ENCODE measurements around the gene ZNF628. TPM values are rescaled to one million over a fixed set of nuclear protein-coding genes. Genes with fewer than 3 reads are reported as not detected.

The ZNF628 gene
- total RNA-seq, 2 donors from 2014 or later: 8.6 to 8.9 TPM

DNA sequence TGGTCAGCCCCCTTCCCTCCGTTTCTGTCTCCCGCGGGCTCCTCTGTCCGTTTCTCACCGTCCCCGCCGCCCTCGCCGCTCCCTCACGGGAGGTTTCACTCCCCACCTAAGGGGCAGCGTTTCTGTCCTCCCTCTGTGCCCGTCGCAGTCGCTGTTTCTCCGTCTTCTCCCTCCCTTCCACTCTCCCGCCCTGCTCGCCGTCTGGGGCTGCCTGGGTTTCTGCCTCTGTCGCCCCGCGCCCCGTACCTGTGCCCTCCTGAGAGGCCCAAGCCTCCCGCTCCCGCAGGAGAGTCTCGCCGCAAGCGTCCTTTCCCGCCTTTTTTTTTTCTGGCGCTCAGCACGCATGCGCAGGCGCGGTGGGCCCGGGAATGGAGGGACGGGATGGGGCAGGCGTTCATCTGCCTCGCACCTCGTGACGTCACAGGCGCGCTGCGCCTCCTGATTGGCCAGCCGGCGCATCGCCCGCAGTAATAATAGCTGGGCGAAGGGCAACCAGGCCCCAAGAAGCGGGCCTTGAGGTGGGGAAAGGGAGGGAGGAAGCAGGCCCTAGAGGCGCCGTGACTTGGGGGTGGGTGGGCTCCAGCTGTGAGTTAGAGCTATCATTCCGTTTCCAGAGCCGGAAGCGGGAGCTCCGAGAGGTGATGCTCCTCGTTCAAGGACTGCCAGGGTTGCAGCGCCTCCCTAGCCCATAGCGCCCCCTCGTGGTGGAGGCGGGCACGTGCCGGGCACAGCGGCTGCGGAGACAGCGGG, 27.3 kb downstream of the ZNF628 start:
- Histone ChIP-seq H3K9me3 (no peaks in the 10 kb centered on the region), H3K4me3 (peak overlapping the region; percentile 31), H3K36me3 (no peaks in the 10 kb centered on the region), H3K27me3 (no peaks in the 10 kb centered on the region), H3K4me1 (no peaks in the 10 kb centered on the region), H3K27ac (peak overlapping the region; percentile 23), H3K9ac (ENCODE audit: low read depth in 2 of 2, low read length in 2 of 2) (peak overlapping the region in 1 of 2 donors; percentile 24)
- TF ChIP-seq, protein P1, sequence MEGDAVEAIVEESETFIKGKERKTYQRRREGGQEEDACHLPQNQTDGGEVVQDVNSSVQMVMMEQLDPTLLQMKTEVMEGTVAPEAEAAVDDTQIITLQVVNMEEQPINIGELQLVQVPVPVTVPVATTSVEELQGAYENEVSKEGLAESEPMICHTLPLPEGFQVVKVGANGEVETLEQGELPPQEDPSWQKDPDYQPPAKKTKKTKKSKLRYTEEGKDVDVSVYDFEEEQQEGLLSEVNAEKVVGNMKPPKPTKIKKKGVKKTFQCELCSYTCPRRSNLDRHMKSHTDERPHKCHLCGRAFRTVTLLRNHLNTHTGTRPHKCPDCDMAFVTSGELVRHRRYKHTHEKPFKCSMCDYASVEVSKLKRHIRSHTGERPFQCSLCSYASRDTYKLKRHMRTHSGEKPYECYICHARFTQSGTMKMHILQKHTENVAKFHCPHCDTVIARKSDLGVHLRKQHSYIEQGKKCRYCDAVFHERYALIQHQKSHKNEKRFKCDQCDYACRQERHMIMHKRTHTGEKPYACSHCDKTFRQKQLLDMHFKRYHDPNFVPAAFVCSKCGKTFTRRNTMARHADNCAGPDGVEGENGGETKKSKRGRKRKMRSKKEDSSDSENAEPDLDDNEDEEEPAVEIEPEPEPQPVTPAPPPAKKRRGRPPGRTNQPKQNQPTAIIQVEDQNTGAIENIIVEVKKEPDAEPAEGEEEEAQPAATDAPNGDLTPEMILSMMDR (IDR thresholded peaks at IDR 0.05): peak; percentile 98
- peak; percentile 86 for DNase-seq
- intact Hi-C loops (cut with DNase I): loop anchor here (2.0 to 5.0 kb wide), 2 partner anchors 36 to 363 kb away; no protein-coding TSS in a partner anchor

- peak overlapping the region in 1 of 2 donors; percentile 12 for H3K9ac ChIP-seq (ENCODE audit: low read depth in 2 of 2, low read length in 2 of 2)
- H3K27ac ChIP-seq: no peak overlapping the region
- H3K4me3 ChIP-seq: peak overlapping the region; percentile 31
Observed at GRCh38 chr19:55504252-55504603, 27.8 kb downstream of the ZNF628 start.

GRCh38 chr19:55504981-55505380, 28.6 kb downstream of the ZNF628 start:
- no peak overlapping the region for H3K4me3 ChIP-seq
- no peak for DNase-seq
- H3K36me3 ChIP-seq: no peaks in the 10 kb centered on the region
- TF ChIP-seq, protein P1 (IDR thresholded peaks at IDR 0.05): no peak
- no peaks in the 10 kb centered on the region for H3K4me1 ChIP-seq
- no peaks in the 10 kb centered on the region for H3K27me3 ChIP-seq
- intact Hi-C loops (cut with DNase I): loop anchor here (2.0 to 5.0 kb wide), 2 partner anchors 38 to 364 kb away; no protein-coding TSS in a partner anchor
- no peaks in the 10 kb centered on the region for H3K9me3 ChIP-seq
- no peak overlapping the region for H3K9ac ChIP-seq (ENCODE audit: low read depth in 2 of 2, low read length in 2 of 2)
- no peak overlapping the region for H3K27ac ChIP-seq

More at GRCh38 chr19:55504252-55504603, 27.8 kb downstream of the ZNF628 start:
- Histone ChIP-seq H3K27me3 (no peaks in the 10 kb centered on the region), H3K9me3 (no peaks in the 10 kb centered on the region), H3K36me3 (no peaks in the 10 kb centered on the region), H3K4me1 (no peaks in the 10 kb centered on the region)
- no peak for DNase-seq
- intact Hi-C loops (cut with DNase I): loop anchor here (2.0 to 5.0 kb wide), 2 partner anchors 37 to 363 kb away; no protein-coding TSS in a partner anchor
- TF ChIP-seq, protein P1 (IDR thresholded peaks at IDR 0.05): no peak

DNA sequence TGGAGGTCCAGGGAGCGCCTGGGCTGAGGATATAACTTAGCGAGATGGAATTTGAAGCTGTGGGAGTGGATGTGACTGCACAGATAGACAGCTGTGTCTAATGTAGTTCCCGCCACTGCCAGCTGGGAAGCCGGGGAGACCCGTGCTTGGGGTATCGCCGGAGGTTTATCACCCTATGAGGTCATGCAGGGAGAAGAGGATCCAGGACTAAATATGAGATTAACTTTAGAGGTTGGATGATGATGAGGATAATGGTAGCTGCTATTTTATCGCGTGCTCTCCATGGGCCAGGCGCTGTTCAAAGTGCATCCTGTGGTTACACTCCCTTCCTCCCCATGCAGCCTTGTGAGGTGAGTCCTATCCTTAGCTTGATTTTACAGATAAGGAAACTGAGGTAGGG, 31.7 kb downstream of the ZNF628 start:
- no peak overlapping the region for H3K4me3 ChIP-seq
- intact Hi-C loops (cut with DNase I): no loop called here
- H3K27me3 ChIP-seq: no peaks in the 10 kb centered on the region
- H3K4me1 ChIP-seq: no peaks in the 10 kb centered on the region
- DNase-seq: no peak
- no peaks in the 10 kb centered on the region for H3K36me3 ChIP-seq
- no peak overlapping the region for H3K27ac ChIP-seq
- TF ChIP-seq, protein P1 (IDR thresholded peaks at IDR 0.05): no peak
- H3K9me3 ChIP-seq: no peaks in the 10 kb centered on the region
- H3K9ac ChIP-seq (ENCODE audit: low read depth in 2 of 2, low read length in 2 of 2): no peak overlapping the region

DNA sequence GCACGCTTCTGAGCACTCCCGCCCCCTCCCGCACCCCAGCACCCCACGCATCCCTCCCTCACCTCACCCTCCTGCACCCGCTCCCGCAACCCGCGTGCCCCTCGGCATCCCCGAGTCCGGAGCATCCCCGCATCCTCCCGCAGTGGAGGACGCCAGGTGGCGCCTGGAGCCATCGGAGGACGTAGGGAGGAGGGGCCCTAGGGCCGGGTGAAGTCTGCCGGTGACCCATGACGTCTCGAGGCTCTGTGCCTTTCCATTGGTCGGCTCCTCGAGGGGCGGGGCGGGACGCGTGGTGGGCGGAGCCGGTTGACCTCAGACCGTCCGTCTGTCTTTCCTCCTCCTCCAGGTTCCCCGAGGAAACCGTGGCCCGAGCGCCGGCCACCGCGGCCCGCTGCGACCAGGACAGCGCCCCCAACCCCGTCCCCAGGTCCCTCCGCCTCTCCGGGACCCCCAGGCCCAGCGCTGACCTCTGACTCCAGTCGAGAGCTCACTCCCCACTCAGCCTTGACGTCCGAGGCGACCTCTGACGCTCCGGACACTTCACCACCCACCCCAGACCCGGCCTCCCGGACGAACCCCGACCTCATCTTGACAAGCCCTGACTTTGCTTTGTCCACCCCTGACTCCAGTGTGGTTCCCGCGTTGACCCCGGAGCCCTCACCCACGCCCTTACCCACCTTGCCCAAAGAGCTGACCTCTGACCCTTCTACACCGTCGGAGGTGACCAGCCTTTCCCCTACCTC, 40.6 kb downstream of the ZNF628 start:
- Histone ChIP-seq H3K36me3 (no peaks in the 10 kb centered on the region), H3K4me3 (peak overlapping the region; percentile 37), H3K27ac (peak overlapping the region; percentile 36), H3K9me3 (no peaks in the 10 kb centered on the region), H3K27me3 (no peaks in the 10 kb centered on the region), H3K4me1 (no peaks in the 10 kb centered on the region), H3K9ac (ENCODE audit: low read depth in 2 of 2, low read length in 2 of 2) (peak overlapping the region; percentile 80 to 89)
- peak; percentile 96 for DNase-seq
- intact Hi-C loops (cut with DNase I): loop anchor here (2.0 to 5.0 kb wide), 2 partner anchors 90 to 114 kb away; partner anchors contain the start of gene ZNF865
- TF ChIP-seq, protein P1 (IDR thresholded peaks at IDR 0.05): peak; percentile 64

Data from colonic mucosa (tissue), 4 donors.